Large intestine (tissue), 3 donors: ENCODE measurements around the gene SVIL. TPM values are rescaled to one million over a fixed set of nuclear protein-coding genes. Genes with fewer than 3 reads are reported as not detected.
A peak's percentile ranks its signal among the peaks of the same experiment; 100 is the strongest.
"Not testable (repeated sequence)": the region's sequence is repeated elsewhere in the genome, so short reads cannot be mapped to it uniquely, and the experiment has no call there.

ENCODE experiments used
- DNase-seq, 2 donors: peaks; one replicate each; pipeline versions ENCODE4 v3.0.0 to v3.0.0-alpha.2; 2013
- H3K27ac ChIP-seq: one replicate; pipeline ENCODE4 v1.5.1; 2013; ENCODE audit warnings: low read length
- H3K27me3 ChIP-seq: 2 replicates; pipeline ENCODE4 v1.6.1; 2013; ENCODE audit warnings: low read length; ENCODE audit not compliant: control insufficient read depth, insufficient read depth
- H3K36me3 ChIP-seq: 2 replicates; pipeline ENCODE4 v1.6.1; 2013; ENCODE audit warnings: low read length; ENCODE audit not compliant: control insufficient read depth, insufficient read depth
- H3K4me1 ChIP-seq: one replicate; pipeline ENCODE4 v1.6.1; 2013; ENCODE audit warnings: low read length; ENCODE audit not compliant: control insufficient read depth, insufficient read depth
- H3K4me3 ChIP-seq: one replicate; pipeline ENCODE4 v1.5.1; 2013; ENCODE audit warnings: low read length
- H3K9me3 ChIP-seq: one replicate; pipeline ENCODE4 v1.6.1; 2013; ENCODE audit warnings: mild to moderate bottlenecking, low read depth, low read length, moderate library complexity; ENCODE audit not compliant: control insufficient read depth
- WGBS: methylation state at CpG from one replicate; pipeline ENCODE4 v1.1.5; 2013; ENCODE audit warnings: low lambda C conversion rate; ENCODE audit not compliant: insufficient coverage; 5-methylcytosine and 5-hydroxymethylcytosine counted together
- polyA plus RNA-seq: library from polyadenylated mRNA; unstranded; fragments of 120-200 nt; gene quantifications from one replicate; pipeline ENCODE4 v1.2.1, GENCODE V29; 2013

SVIL gene
- polyA plus RNA-seq, 1 donor: 42.2 TPM

GRCh38 chr10:29623797-29624196, 11.0 kb downstream of the SVIL start:
- H3K9me3 ChIP-seq: no peaks in the 10 kb centered on the region
- H3K36me3 ChIP-seq: no peaks in the 10 kb centered on the region
- no peak for DNase-seq
- H3K27me3 ChIP-seq: no peaks in the 10 kb centered on the region
- no CpG with 5 or more reads among the region's 4 CpGs for WGBS
- no peaks in the 10 kb centered on the region for H3K4me1 ChIP-seq
- H3K4me3 ChIP-seq: no peak overlapping the region
- no peak overlapping the region for H3K27ac ChIP-seq

DNA sequence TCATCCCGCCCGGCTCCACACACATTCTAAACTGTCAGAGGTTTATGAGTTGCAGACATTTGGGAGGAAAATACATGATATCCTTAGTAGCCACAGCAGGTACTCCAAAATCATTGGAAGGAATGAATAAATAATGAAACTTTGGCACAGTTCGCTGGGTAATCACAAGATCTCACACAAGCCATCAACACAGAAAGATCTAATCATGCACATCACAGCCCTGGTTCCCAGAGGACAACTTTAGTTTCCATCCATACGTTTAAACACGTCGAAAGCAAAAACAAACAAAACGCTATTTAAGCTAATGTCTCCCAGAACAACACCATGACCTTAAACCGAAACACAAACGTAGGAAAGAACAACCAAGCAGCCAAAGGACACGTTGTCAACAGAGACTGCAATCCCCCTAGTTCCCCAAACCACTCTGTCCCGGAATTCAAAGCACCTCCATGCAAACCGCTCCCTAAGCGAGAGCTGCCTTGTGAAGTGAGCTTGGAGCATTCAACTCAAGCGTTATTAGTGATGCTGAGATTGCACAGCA, 12.3 kb downstream of the SVIL start:
- no peak for DNase-seq
- no peaks in the 10 kb centered on the region for H3K36me3 ChIP-seq
- no peak overlapping the region for H3K27ac ChIP-seq
- no peaks in the 10 kb centered on the region for H3K27me3 ChIP-seq
- whole genome bisulfite sequencing: no CpG with 5 or more reads among the region's 14 CpGs
- H3K4me3 ChIP-seq: no peak overlapping the region
- H3K4me1 ChIP-seq: peaks cover 3% of the 10 kb centered on the region
- no peaks in the 10 kb centered on the region for H3K9me3 ChIP-seq

- peaks cover 3% of the 10 kb centered on the region for H3K4me1 ChIP-seq
- no peaks in the 10 kb centered on the region for H3K9me3 ChIP-seq
- WGBS: no CpG with 5 or more reads among the region's 7 CpGs
- no peaks in the 10 kb centered on the region for H3K27me3 ChIP-seq
- no peaks in the 10 kb centered on the region for H3K36me3 ChIP-seq
- H3K4me3 ChIP-seq: no peak overlapping the region
- H3K27ac ChIP-seq: no peak overlapping the region
- DNase-seq: no peak
Observed at GRCh38 chr10:29621161-29621560, 13.6 kb downstream of the SVIL start.

DNA sequence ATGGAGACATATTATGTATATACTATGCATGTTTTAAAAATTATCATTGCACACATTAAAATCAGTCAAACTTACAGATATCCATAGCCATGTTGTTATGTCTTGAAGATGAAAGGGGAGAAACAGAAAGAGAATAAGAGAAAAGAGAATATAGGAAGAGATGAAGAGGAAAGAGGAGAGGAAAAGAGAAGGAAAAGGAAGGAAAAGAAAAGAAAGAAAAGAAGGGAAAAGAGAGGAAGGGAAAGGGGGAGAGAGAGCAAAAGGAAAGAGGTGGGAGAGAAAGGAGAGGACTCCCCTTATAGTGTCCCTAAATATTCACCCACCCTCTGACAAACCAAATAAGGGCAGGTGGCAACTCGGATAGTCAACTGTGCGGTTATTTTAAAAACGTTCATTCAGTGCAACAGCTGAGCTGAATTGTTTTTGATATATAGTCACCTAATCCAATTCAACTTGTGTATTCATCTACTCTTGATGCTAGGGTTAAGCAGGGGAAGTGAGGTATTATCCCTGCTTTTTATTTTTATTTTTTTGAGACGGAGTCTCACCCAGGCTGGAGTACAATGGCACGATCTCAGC, 14.6 kb downstream of the SVIL start:
- WGBS: no CpG with 5 or more reads among the region's 5 CpGs
- Histone ChIP-seq H3K9me3 (no peaks in the 10 kb centered on the region), H3K27ac (no peak overlapping the region), H3K27me3 (no peaks in the 10 kb centered on the region), H3K4me1 (peaks cover 3% of the 10 kb centered on the region), H3K4me3 (no peak overlapping the region), H3K36me3 (no peaks in the 10 kb centered on the region)
- DNase-seq: no peak

GRCh38 chr10:29619241-29619669, 15.5 kb downstream of the SVIL start:
- 83% methylated on average over 1 of the region's 5 CpGs for WGBS
- H3K27ac ChIP-seq: peak overlapping the region; percentile 6
- no peaks in the 10 kb centered on the region for H3K27me3 ChIP-seq
- no peaks in the 10 kb centered on the region for H3K9me3 ChIP-seq
- H3K4me1 ChIP-seq: peaks cover 3% of the 10 kb centered on the region
- DNase-seq: peak in 1 of 2 donors; percentile 20
- no peaks in the 10 kb centered on the region for H3K36me3 ChIP-seq
- H3K4me3 ChIP-seq: no peak overlapping the region

GRCh38 chr10:29618341-29619171, 16.2 kb downstream of the SVIL start:
- Histone ChIP-seq H3K27me3 (no peaks in the 10 kb centered on the region), H3K4me1 (peaks cover 3% of the 10 kb centered on the region)
- WGBS: 100% methylated on average over 1 of the region's 14 CpGs

DNA sequence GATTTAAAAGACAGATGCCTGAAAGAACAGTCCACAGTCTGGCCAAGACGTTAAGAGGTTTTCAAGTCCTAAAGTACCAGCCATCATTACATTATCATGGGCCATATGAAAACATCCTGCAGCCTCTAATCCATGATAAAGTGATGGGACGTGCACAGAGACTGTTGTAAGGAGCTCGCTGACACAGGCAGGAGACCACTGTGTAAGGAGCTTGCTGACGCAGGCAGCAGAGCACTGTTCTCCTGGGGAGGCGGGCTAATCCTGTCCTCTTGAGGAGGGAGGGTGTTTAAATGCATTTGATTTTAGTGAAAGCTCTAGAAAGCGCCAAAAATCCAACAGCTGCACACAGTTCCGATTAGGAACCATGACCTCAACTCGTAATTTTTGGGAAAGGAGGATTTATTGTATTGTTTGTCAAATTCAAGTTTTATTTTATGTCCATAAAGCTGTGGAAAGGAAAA, 16.9 kb downstream of the SVIL start:
- WGBS: 93% methylated on average over 2 of the region's 8 CpGs
- peak in 1 of 2 donors; percentile 18 for DNase-seq

More at GRCh38 chr10:29618341-29619171, 16.2 kb downstream of the SVIL start:
- Histone ChIP-seq H3K9me3 (no peaks in the 10 kb centered on the region), H3K36me3 (no peaks in the 10 kb centered on the region), H3K4me3 (no peak overlapping the region), H3K27ac (peak overlapping the region; percentile 42)
- DNase-seq: peak in 1 of 2 donors; percentile 41

DNA sequence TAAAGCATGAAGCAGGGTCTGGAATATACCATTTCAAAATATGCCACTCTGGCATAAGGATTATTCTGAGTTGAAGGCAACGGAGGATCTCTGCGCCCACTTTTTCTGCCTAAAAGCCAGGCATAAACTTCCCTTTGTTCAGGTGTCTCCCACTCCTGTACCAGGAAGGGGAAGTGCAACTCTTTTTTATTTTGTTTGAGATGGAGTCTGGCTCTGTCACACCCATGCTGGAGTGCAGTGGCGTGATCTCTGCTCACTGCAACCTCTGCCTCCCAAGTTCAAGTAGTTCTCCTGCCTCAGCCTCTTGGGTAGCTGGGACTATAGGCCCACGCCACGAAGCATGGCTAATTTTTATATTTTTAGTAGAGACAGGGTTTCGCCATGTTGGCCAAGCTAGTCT, 18.2 kb downstream of the SVIL start:
- Histone ChIP-seq H3K4me3 (no peak overlapping the region), H3K27me3 (no peaks in the 10 kb centered on the region), H3K27ac (no peak overlapping the region), H3K36me3 (no peaks in the 10 kb centered on the region), H3K9me3 (no peaks in the 10 kb centered on the region), H3K4me1 (peaks cover 3% of the 10 kb centered on the region)
- no peak for DNase-seq
- 100% methylated on average over 2 of the region's 6 CpGs for WGBS

More for the DNA sequence above, 16.9 kb downstream of the SVIL start:
- H3K27me3 ChIP-seq: no peaks in the 10 kb centered on the region
- H3K4me1 ChIP-seq: peaks cover 3% of the 10 kb centered on the region
- H3K4me3 ChIP-seq: no peak overlapping the region
- H3K36me3 ChIP-seq: no peaks in the 10 kb centered on the region
- H3K27ac ChIP-seq: no peak overlapping the region
- no peaks in the 10 kb centered on the region for H3K9me3 ChIP-seq

GRCh38 chr10:29615195-29615594, 19.6 kb downstream of the SVIL start:
- no peak overlapping the region for H3K27ac ChIP-seq
- H3K4me1 ChIP-seq: peaks cover 3% of the 10 kb centered on the region
- H3K4me3 ChIP-seq: no peak overlapping the region
- no peaks in the 10 kb centered on the region for H3K9me3 ChIP-seq
- H3K36me3 ChIP-seq: no peaks in the 10 kb centered on the region
- WGBS: 95% methylated on average over 2 of the region's 2 CpGs
- H3K27me3 ChIP-seq: no peaks in the 10 kb centered on the region
- no peak for DNase-seq

- H3K36me3 ChIP-seq, H3K4me1 ChIP-seq, H3K4me3 ChIP-seq, H3K27me3 ChIP-seq, DNase-seq, H3K27ac ChIP-seq, H3K9me3 ChIP-seq: not testable (repeated sequence)
- no CpG with 5 or more reads among the region's 1 CpG for WGBS
Observed at GRCh38 chr10:29614289-29614688, 20.5 kb downstream of the SVIL start.
